A549 treated with CpdA at 1 μM for 4 hours (cell line): ENCODE data around the gene DHFR. TPM values are rescaled to one million over a fixed set of nuclear protein-coding genes. Genes with fewer than 3 reads are reported as not detected.

Source experiments
- total RNA-seq: library from RNA; stranded (reverse); fragments of 200-300 nt; extraction: Qiagen RNA extraction; gene quantifications from 5 replicates; pipeline ENCODE4 v1.2.3, GENCODE V29; 2022; ENCODE audit warnings: low read depth

DHFR gene
- total RNA-seq, result 47.2 to 70.9 TPM (median 52.9 TPM) in 5 replicates

DNA sequence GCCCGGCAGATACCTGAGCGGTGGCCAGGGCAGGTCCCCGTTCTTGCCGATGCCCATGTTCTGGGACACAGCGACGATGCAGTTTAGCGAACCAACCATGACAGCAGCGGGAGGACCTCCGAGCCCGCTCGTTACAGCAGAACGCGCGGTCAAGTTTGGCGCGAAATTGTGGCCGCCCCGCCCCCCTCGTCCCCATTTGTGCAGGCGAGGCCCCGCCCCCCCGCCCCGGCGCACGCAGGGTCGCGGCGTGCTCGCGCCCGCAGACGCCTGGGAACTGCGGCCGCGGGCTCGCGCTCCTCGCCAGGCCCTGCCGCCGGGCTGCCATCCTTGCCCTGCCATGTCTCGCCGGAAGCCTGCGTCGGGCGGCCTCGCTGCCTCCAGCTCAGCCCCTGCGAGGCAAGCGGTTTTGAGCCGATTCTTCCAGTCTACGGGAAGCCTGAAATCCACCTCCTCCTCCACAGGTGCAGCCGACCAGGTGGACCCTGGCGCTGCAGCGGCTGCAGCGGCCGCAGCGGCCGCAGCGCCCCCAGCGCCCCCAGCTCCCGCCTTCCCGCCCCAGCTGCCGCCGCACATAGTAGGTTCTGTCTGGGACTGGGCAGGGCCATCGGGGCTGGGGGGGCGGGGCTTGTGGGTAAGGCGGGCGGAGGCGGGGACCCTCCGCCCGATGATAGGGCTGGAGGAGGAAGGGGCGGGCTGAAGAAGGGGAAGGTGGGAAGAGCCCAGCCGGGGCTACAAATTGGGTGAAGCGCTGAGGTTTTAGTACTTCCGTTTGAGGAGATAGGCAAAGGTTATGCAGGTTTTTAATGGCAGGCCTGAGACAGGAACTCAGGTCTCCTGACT, at the start of gene DHFR, which contains the start of gene MSH3:
Gene DHFR (minus strand): TSS at position 593 of the 840 bp plus-strand sequence. CDS start 494 bp downstream, at position 99.
Gene MSH3 (plus strand): TSS at position 262 of the 840 bp plus-strand sequence. CDS start 76 bp downstream, at position 338.

Other genes starting within 250 kb of the DHFR start
- gene ZFYVE16, start 246.9 kb downstream of the DHFR start, total RNA-seq, result 11.5 to 25.6 TPM (median 15.2 TPM) in 5 replicates
- 1.5 to 3.7 TPM (median 1.7 TPM) in 5 replicates for gene FAM151B, start 166.9 kb downstream of the DHFR start, total RNA-seq
- 0.07 to 0.13 TPM (median 0.12 TPM) in 3 of 5 replicates, not detected in the others for gene ANKRD34B, start 84.7 kb downstream of the DHFR start, total RNA-seq
- 6.5 to 8.7 TPM (median 8.0 TPM) in 5 replicates for gene MSH3, start 331 bp downstream of the DHFR start, total RNA-seq